ENCODE data around the gene TBC1D30. TPM values are rescaled to one million over a fixed set of nuclear protein-coding genes. Genes with fewer than 3 reads are reported as not detected.

The TBC1D30 gene
- total and polyA plus RNA-seq, 4 donors, result 0.46 to 2.2 (median 0.70) TPM

DNA sequence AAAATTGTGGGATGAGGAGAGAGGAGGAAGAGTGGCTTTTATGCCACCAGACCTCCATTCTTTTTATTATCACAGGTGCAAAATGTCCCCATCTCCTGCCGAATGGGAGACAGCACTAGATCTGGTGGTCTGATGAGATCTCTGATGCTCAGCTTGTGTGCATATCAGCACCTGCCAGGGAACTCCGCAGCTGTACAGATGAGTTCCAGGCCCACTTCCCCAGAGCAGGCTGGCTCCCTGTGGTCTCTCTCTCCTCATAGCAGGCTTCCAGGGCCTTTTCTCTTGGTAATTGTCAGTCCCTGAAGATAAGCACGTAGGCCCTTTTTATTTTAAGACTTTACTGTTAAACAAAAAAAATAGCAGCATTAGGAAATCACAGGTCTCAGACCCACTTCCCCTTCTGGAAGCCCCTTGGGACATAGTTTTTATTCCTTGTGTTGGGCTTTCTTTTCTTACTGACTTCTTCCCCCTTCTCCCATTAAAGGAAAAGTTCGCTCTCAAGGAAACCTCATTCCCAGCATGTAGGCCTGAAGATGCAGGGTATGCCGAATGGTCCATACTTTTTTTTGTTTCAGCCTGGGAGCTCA lies 4.5 kb upstream of the TBC1D30 start:
- DNase-seq (ENCODE audit: low spot score), result no peak
- no peak for TF ChIP-seq YY1 (IDR thresholded peaks at IDR 0.05)
- TF ChIP-seq REST (IDR thresholded peaks at IDR 0.05), result no peak
- no peak for TF ChIP-seq FOXA2 (IDR thresholded peaks at IDR 0.05)
- TF ChIP-seq, protein P1, sequence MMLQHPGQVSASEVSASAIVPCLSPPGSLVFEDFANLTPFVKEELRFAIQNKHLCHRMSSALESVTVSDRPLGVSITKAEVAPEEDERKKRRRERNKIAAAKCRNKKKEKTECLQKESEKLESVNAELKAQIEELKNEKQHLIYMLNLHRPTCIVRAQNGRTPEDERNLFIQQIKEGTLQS (IDR thresholded peaks at IDR 0.05), result no peak
- no peak for TF ChIP-seq NR2F2 (IDR thresholded peaks at IDR 0.05)
- TF ChIP-seq RXRA (IDR thresholded peaks at IDR 0.05), result no peak
- TF ChIP-seq, protein P2, sequence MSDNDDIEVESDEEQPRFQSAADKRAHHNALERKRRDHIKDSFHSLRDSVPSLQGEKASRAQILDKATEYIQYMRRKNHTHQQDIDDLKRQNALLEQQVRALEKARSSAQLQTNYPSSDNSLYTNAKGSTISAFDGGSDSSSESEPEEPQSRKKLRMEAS (IDR thresholded peaks at IDR 0.05), result no peak
- TF ChIP-seq RAD21 (IDR thresholded peaks at IDR 0.05), result no peak
- no peak for TF ChIP-seq FOXA1 (IDR thresholded peaks at IDR 0.05)
- TF ChIP-seq, protein P3, sequence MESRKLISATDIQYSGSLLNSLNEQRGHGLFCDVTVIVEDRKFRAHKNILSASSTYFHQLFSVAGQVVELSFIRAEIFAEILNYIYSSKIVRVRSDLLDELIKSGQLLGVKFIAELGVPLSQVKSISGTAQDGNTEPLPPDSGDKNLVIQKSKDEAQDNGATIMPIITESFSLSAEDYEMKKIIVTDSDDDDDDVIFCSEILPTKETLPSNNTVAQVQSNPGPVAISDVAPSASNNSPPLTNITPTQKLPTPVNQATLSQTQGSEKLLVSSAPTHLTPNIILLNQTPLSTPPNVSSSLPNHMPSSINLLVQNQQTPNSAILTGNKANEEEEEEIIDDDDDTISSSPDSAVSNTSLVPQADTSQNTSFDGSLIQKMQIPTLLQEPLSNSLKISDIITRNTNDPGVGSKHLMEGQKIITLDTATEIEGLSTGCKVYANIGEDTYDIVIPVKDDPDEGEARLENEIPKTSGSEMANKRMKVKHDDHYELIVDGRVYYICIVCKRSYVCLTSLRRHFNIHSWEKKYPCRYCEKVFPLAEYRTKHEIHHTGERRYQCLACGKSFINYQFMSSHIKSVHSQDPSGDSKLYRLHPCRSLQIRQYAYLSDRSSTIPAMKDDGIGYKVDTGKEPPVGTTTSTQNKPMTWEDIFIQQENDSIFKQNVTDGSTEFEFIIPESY (IDR thresholded peaks at IDR 0.05), result no peak
- no peak for TF ChIP-seq JUND (IDR thresholded peaks at IDR 0.05)
- TF ChIP-seq EGR1 (IDR thresholded peaks at IDR 0.05; ENCODE audit: low read depth in 2 of 2), result no peak
- no peak for TF ChIP-seq SP1 (IDR thresholded peaks at IDR 0.05)
- TF ChIP-seq TAF1 (conservative IDR thresholded peaks at IDR 0.05), result no peak

GRCh38 chr12:64820593-64820992 lies 3.9 kb upstream of the TBC1D30 start:
- Histone ChIP-seq H3K4me1 (ENCODE audit: control insufficient read depth in 4 of 4, insufficient read depth in 4 of 4, low read length in 3 of 4) (peaks cover 9 to 16% (median 14%) of the 10 kb centered on the region in 4 donors), H3K36me3 (ENCODE audit: control insufficient read depth in 4 of 4, insufficient read depth in 3 of 4, low read depth in 1 of 4, low read length in 3 of 4) (no peaks in the 10 kb centered on the region), H3K9ac (ENCODE audit: low read depth in 1 of 2, low read length in 2 of 2) (no peak overlapping the region), H3K27me3 (ENCODE audit: control insufficient read depth in 4 of 4, insufficient read depth in 4 of 4, low read length in 3 of 4) (peaks cover 0 to 2% (median under 1%) of the 10 kb centered on the region in 4 donors), H3K4me3 (ENCODE audit: low read depth in 1 of 3, low read length in 3 of 3) (no peak overlapping the region), H3K9me3 (ENCODE audit: control insufficient read depth in 4 of 4, low read length in 3 of 4) (peaks cover 0 to 2% (median 0%) of the 10 kb centered on the region in 4 donors), H3K27ac (ENCODE audit: low read depth in 1 of 2, low read length in 2 of 2) (no peak overlapping the region)
- DNase-seq (ENCODE audit: low spot score), result no peak
- 72% methylated on average over 3 of the region's 3 CpGs for WGBS
- no peak for TF ChIP-seq TAF1 (conservative IDR thresholded peaks at IDR 0.05)
- TF ChIP-seq REST (IDR thresholded peaks at IDR 0.05), result no peak
- no peak for TF ChIP-seq HNF4A (conservative IDR thresholded peaks at IDR 0.05)
- no peak for TF ChIP-seq FOXA1 (IDR thresholded peaks at IDR 0.05)
- no peak for TF ChIP-seq JUND (IDR thresholded peaks at IDR 0.05)
- no peak for TF ChIP-seq FOXA2 (IDR thresholded peaks at IDR 0.05)

More for the DNA sequence above, 4.5 kb upstream of the TBC1D30 start:
- Histone ChIP-seq H3K27ac (ENCODE audit: low read depth in 1 of 2, low read length in 2 of 2) (no peak overlapping the region), H3K9ac (ENCODE audit: low read depth in 1 of 2, low read length in 2 of 2) (no peak overlapping the region), H3K36me3 (ENCODE audit: control insufficient read depth in 4 of 4, insufficient read depth in 3 of 4, low read depth in 1 of 4, low read length in 3 of 4) (no peaks in the 10 kb centered on the region), H3K9me3 (ENCODE audit: control insufficient read depth in 4 of 4, low read length in 3 of 4) (peaks cover 0 to 2% (median 0%) of the 10 kb centered on the region in 4 donors), H3K27me3 (ENCODE audit: control insufficient read depth in 4 of 4, insufficient read depth in 4 of 4, low read length in 3 of 4) (peaks cover 0 to 2% (median 0%) of the 10 kb centered on the region in 4 donors), H3K4me3 (ENCODE audit: low read depth in 1 of 3, low read length in 3 of 3) (no peak overlapping the region), H3K4me1 (ENCODE audit: control insufficient read depth in 4 of 4, insufficient read depth in 4 of 4, low read length in 3 of 4) (peaks cover 4 to 10% (median 8%) of the 10 kb centered on the region in 4 donors)
- WGBS, result 81% methylated on average over 5 of the region's 5 CpGs
